Esophagus squamous epithelium (tissue), 4 donors: Measurements from ENCODE around the gene SOX8.

Experiments used
- POLR2A ChIP-seq, 4 donors: fragments of 450-650 bp; IDR thresholded peaks; one replicate each; pipeline ENCODE4 v1.6.1; 2017; ENCODE audit warnings: antibody characterized with exemption in 4 of 4, mild to moderate bottlenecking in 4 of 4, moderate library complexity in 3 of 4
- TF ChIP-seq, protein P1 (sequence below), 6 experiments: fragments of 450-650 bp in 4 of 6; fragments of 200-600 bp in 2 of 6; sonication (generic) in 2 of 6; IDR thresholded peaks; one replicate each; pipeline ENCODE4 v1.5.1; 2016 to 2019; ENCODE audit warnings: antibody characterized with exemption in 6 of 6, mild to moderate bottlenecking in 4 of 6, moderate library complexity in 4 of 6

DNA sequence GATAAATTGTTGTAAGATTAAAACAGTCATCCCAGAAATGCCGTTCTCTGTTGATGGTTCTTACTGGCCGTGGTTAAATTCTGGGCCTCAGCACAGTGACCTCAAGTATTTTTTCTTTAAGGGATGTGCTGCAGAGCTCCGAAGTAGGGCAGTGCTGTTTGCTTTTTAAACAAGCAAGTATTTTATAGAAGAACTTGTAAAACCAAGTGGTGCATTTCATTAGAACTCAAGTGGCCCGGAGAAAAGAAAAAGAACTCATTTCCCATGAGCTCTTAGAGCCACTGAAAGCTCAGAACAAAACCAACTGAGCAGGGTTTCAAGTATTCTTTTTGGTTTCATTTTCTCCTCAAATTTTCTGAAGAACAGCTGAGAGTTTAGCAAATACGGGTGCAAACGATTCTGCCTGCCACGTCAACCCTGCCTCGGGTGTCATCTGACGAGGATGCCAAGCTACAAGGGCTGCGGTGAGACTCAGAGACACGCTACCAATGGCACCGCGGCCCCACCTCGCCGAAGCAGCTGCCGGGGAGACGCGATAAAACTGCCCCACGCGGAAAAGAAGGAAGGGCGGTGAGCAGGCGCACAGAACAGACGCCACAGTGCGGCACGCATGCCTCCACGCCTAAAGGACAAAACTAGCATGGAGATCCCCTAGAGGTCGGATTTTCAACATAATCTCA, 17.1 kb upstream of the SOX8 start:
- TF ChIP-seq, protein P1, sequence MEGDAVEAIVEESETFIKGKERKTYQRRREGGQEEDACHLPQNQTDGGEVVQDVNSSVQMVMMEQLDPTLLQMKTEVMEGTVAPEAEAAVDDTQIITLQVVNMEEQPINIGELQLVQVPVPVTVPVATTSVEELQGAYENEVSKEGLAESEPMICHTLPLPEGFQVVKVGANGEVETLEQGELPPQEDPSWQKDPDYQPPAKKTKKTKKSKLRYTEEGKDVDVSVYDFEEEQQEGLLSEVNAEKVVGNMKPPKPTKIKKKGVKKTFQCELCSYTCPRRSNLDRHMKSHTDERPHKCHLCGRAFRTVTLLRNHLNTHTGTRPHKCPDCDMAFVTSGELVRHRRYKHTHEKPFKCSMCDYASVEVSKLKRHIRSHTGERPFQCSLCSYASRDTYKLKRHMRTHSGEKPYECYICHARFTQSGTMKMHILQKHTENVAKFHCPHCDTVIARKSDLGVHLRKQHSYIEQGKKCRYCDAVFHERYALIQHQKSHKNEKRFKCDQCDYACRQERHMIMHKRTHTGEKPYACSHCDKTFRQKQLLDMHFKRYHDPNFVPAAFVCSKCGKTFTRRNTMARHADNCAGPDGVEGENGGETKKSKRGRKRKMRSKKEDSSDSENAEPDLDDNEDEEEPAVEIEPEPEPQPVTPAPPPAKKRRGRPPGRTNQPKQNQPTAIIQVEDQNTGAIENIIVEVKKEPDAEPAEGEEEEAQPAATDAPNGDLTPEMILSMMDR (IDR thresholded peaks at IDR 0.05), result no peak
- no peak for TF ChIP-seq POLR2A (IDR thresholded peaks at IDR 0.05)
